Measurements from ENCODE around the gene TMC6.

The TMC6 gene

GRCh38 chr17:78111727-78112517, 16.6 kb downstream of the TMC6 start:
- H3K36me3 ChIP-seq (replicated peaks): no peaks in the 10 kb centered on the region
- H3K4me3 ChIP-seq (ENCODE audit: low read depth, low read length): no peak overlapping the region
- no peak for TF ChIP-seq CTCF (IDR thresholded peaks at IDR 0.05; ENCODE audit: low read depth, low read length, missing control alignments)
- in situ Hi-C loops (cut with HindIII; ENCODE audit: low pct_ligation_motif_present, low sequenced_read_pairs): no loop called here
- no peak overlapping the region for H3K27ac ChIP-seq
- H3K27me3 ChIP-seq (replicated peaks): no peaks in the 10 kb centered on the region
- no peak for DNase-seq

- H3K27ac ChIP-seq: no peak overlapping the region
- no peak for TF ChIP-seq CTCF (IDR thresholded peaks at IDR 0.05; ENCODE audit: low read depth, low read length, missing control alignments)
- in situ Hi-C loops (cut with HindIII; ENCODE audit: low pct_ligation_motif_present, low sequenced_read_pairs): no loop called here
- H3K36me3 ChIP-seq (replicated peaks): no peaks in the 10 kb centered on the region
- no peak for DNase-seq
- no peaks in the 10 kb centered on the region for H3K27me3 ChIP-seq (replicated peaks)
- H3K4me3 ChIP-seq (ENCODE audit: low read depth, low read length): no peak overlapping the region
These were observed 17.4 kb downstream of the TMC6 start for GRCh38 chr17:78111016-78111726.

- no peak for DNase-seq
- H3K36me3 ChIP-seq (replicated peaks): no peaks in the 10 kb centered on the region
- in situ Hi-C loops (cut with HindIII; ENCODE audit: low pct_ligation_motif_present, low sequenced_read_pairs): no loop called here
These were observed 18.1 kb downstream of the TMC6 start for GRCh38 chr17:78110363-78111015.

GRCh38 chr17:78109489-78109761, 19.1 kb downstream of the TMC6 start:
- no peak overlapping the region for H3K4me3 ChIP-seq (ENCODE audit: low read depth, low read length)
- H3K27ac ChIP-seq: no peak overlapping the region
- in situ Hi-C loops (cut with HindIII; ENCODE audit: low pct_ligation_motif_present, low sequenced_read_pairs): no loop called here
- TF ChIP-seq CTCF (IDR thresholded peaks at IDR 0.05; ENCODE audit: low read depth, low read length, missing control alignments): no peak
- H3K27me3 ChIP-seq (replicated peaks): no peaks in the 10 kb centered on the region
- no peaks in the 10 kb centered on the region for H3K36me3 ChIP-seq (replicated peaks)
- no peak for DNase-seq

More at GRCh38 chr17:78110363-78111015, 18.1 kb downstream of the TMC6 start:
- no peak overlapping the region for H3K4me3 ChIP-seq (ENCODE audit: low read depth, low read length)
- no peak overlapping the region for H3K27ac ChIP-seq
- no peak for TF ChIP-seq CTCF (IDR thresholded peaks at IDR 0.05; ENCODE audit: low read depth, low read length, missing control alignments)
- H3K27me3 ChIP-seq (replicated peaks): no peaks in the 10 kb centered on the region

- H3K27me3 ChIP-seq (replicated peaks): no peaks in the 10 kb centered on the region
- in situ Hi-C loops (cut with HindIII; ENCODE audit: low pct_ligation_motif_present, low sequenced_read_pairs): no loop called here
- no peak for DNase-seq
- no peak for TF ChIP-seq CTCF (IDR thresholded peaks at IDR 0.05; ENCODE audit: low read depth, low read length, missing control alignments)
- H3K36me3 ChIP-seq (replicated peaks): no peaks in the 10 kb centered on the region
- no peak overlapping the region for H3K27ac ChIP-seq
- H3K4me3 ChIP-seq (ENCODE audit: low read depth, low read length): no peak overlapping the region
These were observed 19.6 kb downstream of the TMC6 start for GRCh38 chr17:78108726-78109488.
